ENCODE measurements around the gene HOXA11. TPM values are rescaled to one million over a fixed set of nuclear protein-coding genes. Genes with fewer than 3 reads are reported as not detected.
A peak's percentile ranks its signal among the peaks of the same experiment; 100 is the strongest.

Gene HOXA11
- total RNA-seq, 1 experiment from 2014 or later: not detected

DNA sequence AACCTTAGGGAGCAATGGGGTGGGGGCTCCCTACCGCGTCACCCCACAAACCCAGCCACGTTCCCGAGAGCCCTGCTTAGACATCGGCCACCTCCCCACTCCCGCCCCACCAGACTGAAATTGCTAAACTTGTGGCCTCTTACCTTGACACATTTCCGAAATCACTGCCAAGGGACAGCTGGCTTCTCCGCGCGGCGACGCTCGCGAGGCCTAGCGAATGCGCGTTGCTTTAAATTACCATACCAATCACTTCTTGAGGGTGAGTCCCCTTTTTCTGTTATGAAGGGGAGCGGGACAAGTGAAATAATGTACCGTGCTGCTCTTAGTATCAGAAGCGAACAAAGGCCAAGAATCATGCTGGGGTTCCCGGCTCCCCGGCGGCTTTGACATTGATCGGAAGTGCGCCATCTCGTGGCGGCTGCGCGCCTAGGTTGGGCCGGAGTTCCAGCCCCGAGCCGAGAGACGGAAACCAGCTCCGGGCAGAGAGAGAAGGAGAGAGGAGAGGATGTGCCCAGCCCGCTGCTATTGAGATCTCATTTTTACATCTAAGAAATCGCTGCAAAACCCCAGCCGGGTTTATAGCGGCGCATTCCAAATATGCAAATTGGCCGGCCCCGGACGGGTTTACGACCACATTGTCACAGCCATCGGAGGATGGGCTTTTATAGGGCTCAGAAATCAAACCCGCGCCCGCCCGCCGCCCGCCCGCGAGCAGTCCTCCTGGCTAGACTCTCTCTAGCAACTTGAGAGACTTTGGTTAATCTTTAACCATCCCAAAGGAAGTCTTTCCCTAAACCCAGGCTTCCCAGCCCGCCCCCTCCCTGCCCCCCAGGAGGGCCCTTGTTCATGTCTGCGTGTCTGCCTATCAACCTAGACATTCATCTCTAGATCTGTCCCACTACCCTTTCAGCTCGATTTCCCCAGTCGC is 5.3 kb downstream of the HOXA11 start (continued):
- TF ChIP-seq, protein P1, sequence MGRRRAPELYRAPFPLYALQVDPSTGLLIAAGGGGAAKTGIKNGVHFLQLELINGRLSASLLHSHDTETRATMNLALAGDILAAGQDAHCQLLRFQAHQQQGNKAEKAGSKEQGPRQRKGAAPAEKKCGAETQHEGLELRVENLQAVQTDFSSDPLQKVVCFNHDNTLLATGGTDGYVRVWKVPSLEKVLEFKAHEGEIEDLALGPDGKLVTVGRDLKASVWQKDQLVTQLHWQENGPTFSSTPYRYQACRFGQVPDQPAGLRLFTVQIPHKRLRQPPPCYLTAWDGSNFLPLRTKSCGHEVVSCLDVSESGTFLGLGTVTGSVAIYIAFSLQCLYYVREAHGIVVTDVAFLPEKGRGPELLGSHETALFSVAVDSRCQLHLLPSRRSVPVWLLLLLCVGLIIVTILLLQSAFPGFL (CRISPR knock-in tag; IDR thresholded peaks at IDR 0.05; ENCODE audit: borderline replicate concordance): no peak
- TF ChIP-seq RELA (CRISPR knock-in tag; IDR thresholded peaks at IDR 0.05; ENCODE audit: borderline replicate concordance): no peak
- no peak for TF ChIP-seq ZNF263 (CRISPR knock-in tag; IDR thresholded peaks at IDR 0.05; ENCODE audit: low read depth)
- TF ChIP-seq, protein P2, sequence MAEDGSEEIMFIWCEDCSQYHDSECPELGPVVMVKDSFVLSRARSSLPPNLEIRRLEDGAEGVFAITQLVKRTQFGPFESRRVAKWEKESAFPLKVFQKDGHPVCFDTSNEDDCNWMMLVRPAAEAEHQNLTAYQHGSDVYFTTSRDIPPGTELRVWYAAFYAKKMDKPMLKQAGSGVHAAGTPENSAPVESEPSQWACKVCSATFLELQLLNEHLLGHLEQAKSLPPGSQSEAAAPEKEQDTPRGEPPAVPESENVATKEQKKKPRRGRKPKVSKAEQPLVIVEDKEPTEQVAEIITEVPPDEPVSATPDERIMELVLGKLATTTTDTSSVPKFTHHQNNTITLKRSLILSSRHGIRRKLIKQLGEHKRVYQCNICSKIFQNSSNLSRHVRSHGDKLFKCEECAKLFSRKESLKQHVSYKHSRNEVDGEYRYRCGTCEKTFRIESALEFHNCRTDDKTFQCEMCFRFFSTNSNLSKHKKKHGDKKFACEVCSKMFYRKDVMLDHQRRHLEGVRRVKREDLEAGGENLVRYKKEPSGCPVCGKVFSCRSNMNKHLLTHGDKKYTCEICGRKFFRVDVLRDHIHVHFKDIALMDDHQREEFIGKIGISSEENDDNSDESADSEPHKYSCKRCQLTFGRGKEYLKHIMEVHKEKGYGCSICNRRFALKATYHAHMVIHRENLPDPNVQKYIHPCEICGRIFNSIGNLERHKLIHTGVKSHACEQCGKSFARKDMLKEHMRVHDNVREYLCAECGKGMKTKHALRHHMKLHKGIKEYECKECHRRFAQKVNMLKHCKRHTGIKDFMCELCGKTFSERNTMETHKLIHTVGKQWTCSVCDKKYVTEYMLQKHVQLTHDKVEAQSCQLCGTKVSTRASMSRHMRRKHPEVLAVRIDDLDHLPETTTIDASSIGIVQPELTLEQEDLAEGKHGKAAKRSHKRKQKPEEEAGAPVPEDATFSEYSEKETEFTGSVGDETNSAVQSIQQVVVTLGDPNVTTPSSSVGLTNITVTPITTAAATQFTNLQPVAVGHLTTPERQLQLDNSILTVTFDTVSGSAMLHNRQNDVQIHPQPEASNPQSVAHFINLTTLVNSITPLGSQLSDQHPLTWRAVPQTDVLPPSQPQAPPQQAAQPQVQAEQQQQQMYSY (CRISPR knock-in tag; IDR thresholded peaks at IDR 0.05): no peak

DNA sequence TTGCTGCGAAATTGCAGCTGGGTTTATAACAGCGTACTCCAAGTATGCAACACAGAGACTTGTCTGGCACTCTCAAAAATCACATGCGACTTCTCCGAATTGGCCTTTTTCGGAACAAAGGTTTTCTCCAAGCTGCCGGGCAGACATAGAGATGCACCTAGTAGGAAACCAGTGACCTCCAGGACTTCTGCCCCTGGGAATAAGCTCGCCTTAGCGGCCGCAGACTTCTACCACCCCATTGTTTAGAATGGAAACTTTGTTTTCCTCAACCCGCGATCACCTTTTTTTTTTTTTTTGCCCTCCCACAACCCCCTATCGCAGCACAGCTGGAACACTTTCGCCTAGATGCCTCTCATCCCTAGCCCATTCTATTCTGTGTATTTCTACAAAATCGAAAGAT is 6.0 kb downstream of the HOXA11 start:
- H3K27ac Mint-ChIP-seq: no peak overlapping the region
- H3K4me1 Mint-ChIP-seq: peaks cover 25% of the 10 kb centered on the region
- no peaks in the 10 kb centered on the region for H3K36me3 Mint-ChIP-seq
- TF ChIP-seq ZNF396 (CRISPR knock-in tag; IDR thresholded peaks at IDR 0.05; ENCODE audit: borderline replicate concordance): no peak
- peaks cover 100% of the 10 kb centered on the region for H3K27me3 Mint-ChIP-seq (ENCODE audit: low read depth)
- POLR2A ChIA-PET: no interaction called here
- DNase-seq (ENCODE audit: low spot score) (no peak), ATAC-seq (no peak)
- H3K9me3 Mint-ChIP-seq: no peaks in the 10 kb centered on the region
- H3K4me3 Mint-ChIP-seq: peak overlapping the region; percentile 41
- CTCF ChIA-PET: interaction anchor here (0.7 to 2.5 kb wide), 28 partner anchors 9 to 1125 kb away, joined by 3 to 34 read pairs (median 7); partner anchors contain the start of genes HOXA13, HOXA4, HOXA5 and HOXA9

DNA sequence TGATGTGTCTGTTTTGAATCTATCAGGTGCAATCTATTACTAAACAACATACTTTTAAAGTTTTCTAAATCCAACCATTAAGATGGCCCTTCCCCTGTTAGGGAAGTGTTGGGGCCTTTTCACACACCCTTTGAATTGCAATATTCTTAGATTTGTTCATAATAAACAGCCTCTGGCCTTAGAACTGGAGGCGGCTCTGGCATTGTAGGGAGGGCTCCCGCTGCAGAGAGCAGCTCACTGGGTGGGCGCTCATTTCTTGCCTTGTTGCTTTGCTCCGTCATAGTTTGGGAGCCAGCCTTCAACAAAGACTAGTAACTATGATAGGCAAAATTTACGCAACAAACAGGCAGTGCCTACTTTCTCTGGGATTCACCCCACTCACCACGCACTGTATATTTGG is 6.7 kb downstream of the HOXA11 start:
- TF ChIP-seq SMAD3 (CRISPR knock-in tag; IDR thresholded peaks at IDR 0.05; ENCODE audit: borderline replicate concordance) (no peak), OVOL2 (CRISPR knock-in tag; IDR thresholded peaks at IDR 0.05; ENCODE audit: borderline replicate concordance) (no peak), HMGA2 (CRISPR knock-in tag; IDR thresholded peaks at IDR 0.05) (no peak)
- TF ChIP-seq, protein P3, sequence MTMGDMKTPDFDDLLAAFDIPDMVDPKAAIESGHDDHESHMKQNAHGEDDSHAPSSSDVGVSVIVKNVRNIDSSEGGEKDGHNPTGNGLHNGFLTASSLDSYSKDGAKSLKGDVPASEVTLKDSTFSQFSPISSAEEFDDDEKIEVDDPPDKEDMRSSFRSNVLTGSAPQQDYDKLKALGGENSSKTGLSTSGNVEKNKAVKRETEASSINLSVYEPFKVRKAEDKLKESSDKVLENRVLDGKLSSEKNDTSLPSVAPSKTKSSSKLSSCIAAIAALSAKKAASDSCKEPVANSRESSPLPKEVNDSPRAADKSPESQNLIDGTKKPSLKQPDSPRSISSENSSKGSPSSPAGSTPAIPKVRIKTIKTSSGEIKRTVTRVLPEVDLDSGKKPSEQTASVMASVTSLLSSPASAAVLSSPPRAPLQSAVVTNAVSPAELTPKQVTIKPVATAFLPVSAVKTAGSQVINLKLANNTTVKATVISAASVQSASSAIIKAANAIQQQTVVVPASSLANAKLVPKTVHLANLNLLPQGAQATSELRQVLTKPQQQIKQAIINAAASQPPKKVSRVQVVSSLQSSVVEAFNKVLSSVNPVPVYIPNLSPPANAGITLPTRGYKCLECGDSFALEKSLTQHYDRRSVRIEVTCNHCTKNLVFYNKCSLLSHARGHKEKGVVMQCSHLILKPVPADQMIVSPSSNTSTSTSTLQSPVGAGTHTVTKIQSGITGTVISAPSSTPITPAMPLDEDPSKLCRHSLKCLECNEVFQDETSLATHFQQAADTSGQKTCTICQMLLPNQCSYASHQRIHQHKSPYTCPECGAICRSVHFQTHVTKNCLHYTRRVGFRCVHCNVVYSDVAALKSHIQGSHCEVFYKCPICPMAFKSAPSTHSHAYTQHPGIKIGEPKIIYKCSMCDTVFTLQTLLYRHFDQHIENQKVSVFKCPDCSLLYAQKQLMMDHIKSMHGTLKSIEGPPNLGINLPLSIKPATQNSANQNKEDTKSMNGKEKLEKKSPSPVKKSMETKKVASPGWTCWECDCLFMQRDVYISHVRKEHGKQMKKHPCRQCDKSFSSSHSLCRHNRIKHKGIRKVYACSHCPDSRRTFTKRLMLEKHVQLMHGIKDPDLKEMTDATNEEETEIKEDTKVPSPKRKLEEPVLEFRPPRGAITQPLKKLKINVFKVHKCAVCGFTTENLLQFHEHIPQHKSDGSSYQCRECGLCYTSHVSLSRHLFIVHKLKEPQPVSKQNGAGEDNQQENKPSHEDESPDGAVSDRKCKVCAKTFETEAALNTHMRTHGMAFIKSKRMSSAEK (CRISPR knock-in tag; IDR thresholded peaks at IDR 0.05; ENCODE audit: borderline replicate concordance): no peak
- TF ChIP-seq, protein P4, sequence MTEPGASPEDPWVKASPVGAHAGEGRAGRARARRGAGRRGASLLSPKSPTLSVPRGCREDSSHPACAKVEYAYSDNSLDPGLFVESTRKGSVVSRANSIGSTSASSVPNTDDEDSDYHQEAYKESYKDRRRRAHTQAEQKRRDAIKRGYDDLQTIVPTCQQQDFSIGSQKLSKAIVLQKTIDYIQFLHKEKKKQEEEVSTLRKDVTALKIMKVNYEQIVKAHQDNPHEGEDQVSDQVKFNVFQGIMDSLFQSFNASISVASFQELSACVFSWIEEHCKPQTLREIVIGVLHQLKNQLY (CRISPR knock-in tag; IDR thresholded peaks at IDR 0.05): no peak
- TF ChIP-seq, protein P5, sequence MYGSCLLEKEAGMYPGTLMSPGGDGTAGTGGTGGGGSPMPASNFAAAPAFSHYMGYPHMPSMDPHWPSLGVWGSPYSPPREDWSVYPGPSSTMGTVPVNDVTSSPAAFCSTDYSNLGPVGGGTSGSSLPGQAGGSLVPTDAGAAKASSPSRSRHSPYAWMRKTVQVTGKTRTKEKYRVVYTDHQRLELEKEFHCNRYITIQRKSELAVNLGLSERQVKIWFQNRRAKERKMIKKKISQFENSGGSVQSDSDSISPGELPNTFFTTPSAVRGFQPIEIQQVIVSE (CRISPR knock-in tag; IDR thresholded peaks at IDR 0.05; ENCODE audit: borderline replicate concordance): no peak; the same call in 1 of the 2 replicates
- Mint-ChIP-seq H3K27me3 (ENCODE audit: low read depth) (peaks cover 99% of the 10 kb centered on the region), H3K4me3 (no peak overlapping the region), H3K36me3 (no peaks in the 10 kb centered on the region), H3K9me3 (no peaks in the 10 kb centered on the region), H3K27ac (no peak overlapping the region), H3K4me1 (peaks cover 22% of the 10 kb centered on the region)
- CTCF ChIA-PET: interaction anchor here (1.3 to 2.5 kb wide), 9 partner anchors 11 to 409 kb away, joined by 3 to 34 read pairs (median 19); partner anchors contain the start of genes HOXA13 and HOXA9
- POLR2A ChIA-PET: no interaction called here
- ATAC-seq (no peak), DNase-seq (ENCODE audit: low spot score) (no peak)

Data from WTC11 (cell line).